ENCODE results near the gene DCLK1. TPM values are rescaled to one million over a fixed set of nuclear protein-coding genes. Genes with fewer than 3 reads are reported as not detected.

The DCLK1 gene
- total and polyA plus RNA-seq, 12 donors = 0.68 to 22.6 (median 2.3) TPM

DNA sequence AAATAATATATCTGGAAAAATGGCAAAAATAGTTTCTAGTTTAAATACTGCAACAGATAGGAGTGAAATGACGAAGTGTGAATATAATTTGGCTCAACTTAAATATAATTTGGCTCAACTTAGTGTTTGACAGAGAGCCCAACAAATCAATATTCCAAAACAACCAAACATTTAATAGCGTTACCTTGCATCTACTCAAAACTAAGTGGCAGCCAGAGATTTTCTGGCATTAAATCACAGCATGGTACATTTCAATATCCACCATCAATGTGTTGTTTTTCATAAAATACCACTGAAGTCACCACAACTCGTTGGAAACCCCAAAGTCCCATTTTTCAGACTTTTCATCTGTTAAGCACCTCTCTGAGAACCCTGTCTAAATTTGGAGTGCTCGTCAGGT lies 69.6 kb downstream of the DCLK1 start:
- Histone ChIP-seq H3K27me3 (peaks cover 4% of the 10 kb centered on the region), H3K9me3 (replicated peaks in 1 of 3) (no peaks in the 10 kb centered on the region), H3K4me3 (no peak overlapping the region), H3K4me1 (replicated peaks in 1 of 2) (no peaks in the 10 kb centered on the region), H3K36me3 (replicated peaks in 1 of 2) (no peaks in the 10 kb centered on the region), H3K27ac (no peak overlapping the region)
- TF ChIP-seq POLR2A (IDR thresholded peaks at IDR 0.05) = no peak
- TF ChIP-seq, protein P1, sequence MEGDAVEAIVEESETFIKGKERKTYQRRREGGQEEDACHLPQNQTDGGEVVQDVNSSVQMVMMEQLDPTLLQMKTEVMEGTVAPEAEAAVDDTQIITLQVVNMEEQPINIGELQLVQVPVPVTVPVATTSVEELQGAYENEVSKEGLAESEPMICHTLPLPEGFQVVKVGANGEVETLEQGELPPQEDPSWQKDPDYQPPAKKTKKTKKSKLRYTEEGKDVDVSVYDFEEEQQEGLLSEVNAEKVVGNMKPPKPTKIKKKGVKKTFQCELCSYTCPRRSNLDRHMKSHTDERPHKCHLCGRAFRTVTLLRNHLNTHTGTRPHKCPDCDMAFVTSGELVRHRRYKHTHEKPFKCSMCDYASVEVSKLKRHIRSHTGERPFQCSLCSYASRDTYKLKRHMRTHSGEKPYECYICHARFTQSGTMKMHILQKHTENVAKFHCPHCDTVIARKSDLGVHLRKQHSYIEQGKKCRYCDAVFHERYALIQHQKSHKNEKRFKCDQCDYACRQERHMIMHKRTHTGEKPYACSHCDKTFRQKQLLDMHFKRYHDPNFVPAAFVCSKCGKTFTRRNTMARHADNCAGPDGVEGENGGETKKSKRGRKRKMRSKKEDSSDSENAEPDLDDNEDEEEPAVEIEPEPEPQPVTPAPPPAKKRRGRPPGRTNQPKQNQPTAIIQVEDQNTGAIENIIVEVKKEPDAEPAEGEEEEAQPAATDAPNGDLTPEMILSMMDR (IDR thresholded peaks at IDR 0.05) = no peak
- intact Hi-C loops (cut with DNase I) = no loop called here
- DNase-seq = no peak
- 53 to 64% (median 58%) methylated on average over 4 of the region's 4 CpGs for WGBS, 4 donors

DNA sequence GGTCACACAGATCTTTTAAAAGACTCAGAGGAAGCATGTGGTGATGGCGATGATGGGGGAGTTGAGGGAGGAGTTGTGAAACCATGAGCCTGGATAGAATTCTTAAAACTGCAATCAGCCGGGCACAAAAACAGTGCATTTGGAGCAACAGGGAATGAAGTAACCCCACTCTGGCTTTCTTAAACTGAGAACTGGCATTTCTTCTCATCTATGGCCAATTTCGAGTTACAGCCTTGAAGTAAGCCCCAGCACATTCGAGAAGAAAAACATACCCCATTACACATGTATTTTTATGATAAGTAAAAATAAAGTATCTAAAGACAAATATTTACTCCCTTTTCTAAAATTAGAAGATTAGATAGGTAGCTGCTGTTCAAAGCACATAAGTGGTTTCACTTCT lies 70.1 kb downstream of the DCLK1 start:
- Histone ChIP-seq H3K36me3 (replicated peaks in 1 of 2) (no peaks in the 10 kb centered on the region), H3K27ac (no peak overlapping the region), H3K4me3 (no peak overlapping the region), H3K27me3 (peaks cover 4% of the 10 kb centered on the region), H3K9me3 (replicated peaks in 1 of 3) (no peaks in the 10 kb centered on the region), H3K4me1 (replicated peaks in 1 of 2) (no peaks in the 10 kb centered on the region)
- TF ChIP-seq, protein P1 (IDR thresholded peaks at IDR 0.05) = no peak
- no peak for TF ChIP-seq POLR2A (IDR thresholded peaks at IDR 0.05)
- intact Hi-C loops (cut with DNase I) = no loop called here
- WGBS, 4 donors = 50 to 65% (median 59%) methylated on average over 4 of the region's 4 CpGs
- no peak for DNase-seq

DNA sequence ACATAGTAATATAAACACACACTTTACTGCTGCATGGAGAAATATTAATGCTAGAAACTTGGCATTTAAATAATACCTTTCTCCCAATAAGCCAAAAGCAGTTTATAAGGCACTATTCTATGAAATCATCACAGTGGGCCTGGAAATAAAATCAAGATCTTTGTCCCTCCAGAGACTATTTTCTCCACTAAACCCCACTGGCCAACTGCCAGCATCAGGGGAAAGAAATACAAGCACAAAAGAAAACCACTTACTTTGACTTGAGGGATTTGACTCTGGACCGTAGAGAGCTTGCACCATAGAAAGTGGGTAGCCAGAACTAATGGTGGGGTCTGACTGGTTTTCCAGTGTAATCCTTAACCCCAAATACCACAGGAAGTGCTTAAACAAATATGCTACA lies 71.9 kb downstream of the DCLK1 start:
- no peak overlapping the region for H3K27ac ChIP-seq
- H3K27me3 ChIP-seq = peaks cover 4% of the 10 kb centered on the region
- H3K36me3 ChIP-seq (replicated peaks in 1 of 2) = no peaks in the 10 kb centered on the region
- no peaks in the 10 kb centered on the region for H3K4me1 ChIP-seq (replicated peaks in 1 of 2)
- TF ChIP-seq POLR2A (IDR thresholded peaks at IDR 0.05) = no peak
- TF ChIP-seq, protein P1 (IDR thresholded peaks at IDR 0.05) = no peak
- no peak overlapping the region for H3K4me3 ChIP-seq
- no peak for DNase-seq
- H3K9me3 ChIP-seq (replicated peaks in 1 of 3) = no peaks in the 10 kb centered on the region
- 60 to 90% (median 76%) methylated on average over 1 of the region's 1 CpG for WGBS, 4 donors
- intact Hi-C loops (cut with DNase I) = no loop called here

DNA sequence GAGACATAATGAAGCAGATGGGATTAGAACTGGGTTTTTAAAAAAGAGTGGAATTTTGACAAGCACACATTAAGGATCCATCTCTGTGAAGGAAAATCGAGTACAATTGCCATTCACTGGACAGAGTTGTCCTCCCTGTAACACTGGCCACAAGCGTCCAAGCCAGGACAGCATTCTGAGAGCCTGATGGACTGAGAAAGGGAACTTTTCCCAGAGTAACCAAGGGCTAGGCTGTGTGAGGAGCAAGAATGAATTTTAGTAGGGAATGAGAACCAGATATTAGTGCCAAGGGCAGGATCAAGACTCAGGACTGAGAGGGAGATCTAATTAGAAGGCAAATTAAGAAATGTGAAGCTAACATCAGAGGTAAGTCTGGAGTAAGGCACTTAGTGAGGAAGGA lies 73.1 kb downstream of the DCLK1 start:
- Histone ChIP-seq H3K4me1 (replicated peaks in 1 of 2) (no peaks in the 10 kb centered on the region), H3K4me3 (no peak overlapping the region), H3K9me3 (replicated peaks in 1 of 3) (no peaks in the 10 kb centered on the region), H3K27me3 (peaks cover 4% of the 10 kb centered on the region), H3K27ac (no peak overlapping the region), H3K36me3 (replicated peaks in 1 of 2) (no peaks in the 10 kb centered on the region)
- intact Hi-C loops (cut with DNase I) = no loop called here
- 60 to 73% (median 69%) methylated on average over 2 of the region's 2 CpGs for WGBS, 4 donors
- TF ChIP-seq, protein P1 (IDR thresholded peaks at IDR 0.05) = no peak
- TF ChIP-seq POLR2A (IDR thresholded peaks at IDR 0.05) = no peak
- DNase-seq = no peak

Measured in adrenal gland (tissue), 12 donors.